ENCODE measurements around the gene TAS2R30.
A peak's percentile ranks its signal among the peaks of the same experiment; 100 is the strongest.

Gene TAS2R30

GRCh38 chr12:11092128-11092527, 42.3 kb downstream of the TAS2R30 start, which contains the start of gene TAS2R43:
TSS of gene TAS2R43 (minus strand) at chr12:11092313. CDS start at chr12:11092229, 84 bp downstream.
- TF ChIP-seq POU2F2 (IDR thresholded peaks at IDR 0.05; ENCODE audit: low read depth, low read length) (no peak), PAX5 (IDR thresholded peaks at IDR 0.05; ENCODE audit: insufficient read depth, low read length, severe bottlenecking) (no peak), POLR2AphosphoS5 (IDR thresholded peaks at IDR 0.05; ENCODE audit: low read depth, low read length) (no peak), TAF1 (IDR thresholded peaks at IDR 0.05; ENCODE audit: low read depth, low read length) (no peak), POLR2A (IDR thresholded peaks at IDR 0.05; ENCODE audit: low read depth, low read length) (no peak)
- DNase-seq (ENCODE audit: insufficient read length, low spot score) = no peak
- no peak for FAIRE-seq

GRCh38 chr12:11089246-11089645, 45.2 kb downstream of the TAS2R30 start:
- TF ChIP-seq POLR2AphosphoS5 (IDR thresholded peaks at IDR 0.05; ENCODE audit: low read depth, low read length) = no peak
- TF ChIP-seq POU2F2 (IDR thresholded peaks at IDR 0.05; ENCODE audit: low read depth, low read length) = no peak
- TF ChIP-seq POLR2A (IDR thresholded peaks at IDR 0.05; ENCODE audit: low read depth, low read length) = no peak
- TF ChIP-seq SPI1 (IDR thresholded peaks at IDR 0.05; ENCODE audit: low read depth, low read length) = no peak
- TF ChIP-seq PAX5 (IDR thresholded peaks at IDR 0.05; ENCODE audit: insufficient read depth, low read length, severe bottlenecking) = no peak
- no peak for TF ChIP-seq TAF1 (IDR thresholded peaks at IDR 0.05; ENCODE audit: low read depth, low read length)
- FAIRE-seq (peak; percentile 23), DNase-seq (ENCODE audit: insufficient read length, low spot score) (no peak)

GRCh38 chr12:11085419-11085818, 49.0 kb downstream of the TAS2R30 start:
- DNase-seq (ENCODE audit: insufficient read length, low spot score) = no peak
- FAIRE-seq = no peak
- TF ChIP-seq POLR2A (IDR thresholded peaks at IDR 0.05; ENCODE audit: low read depth, low read length) (no peak), TAF1 (IDR thresholded peaks at IDR 0.05; ENCODE audit: low read depth, low read length) (no peak), POLR2AphosphoS5 (IDR thresholded peaks at IDR 0.05; ENCODE audit: low read depth, low read length) (no peak), PAX5 (IDR thresholded peaks at IDR 0.05; ENCODE audit: insufficient read depth, low read length, severe bottlenecking) (no peak), POU2F2 (IDR thresholded peaks at IDR 0.05; ENCODE audit: low read depth, low read length) (no peak), SPI1 (IDR thresholded peaks at IDR 0.05; ENCODE audit: low read depth, low read length) (no peak)
